MM.1S (cell line): ENCODE data around the gene ELF5.

ENCODE experiments used
- EZH2 ChIP-seq: fragments of 300-600 bp; sonication (generic); optimal IDR thresholded peaks from 2 replicates; pipeline ENCODE3; 2017; ENCODE audit warnings: low read depth, mild to moderate bottlenecking, antibody characterized with exemption, low read length, mixed read lengths
- TF ChIP-seq, protein P1 (sequence below): fragments of 300-600 bp; sonication (generic); IDR thresholded peaks from 2 replicates; pipeline ENCODE4 v1.5.1; 2016; ENCODE audit warnings: antibody characterized with exemption, low read length, mixed read lengths

- TF ChIP-seq EZH2, result no peak
- TF ChIP-seq, protein P1, sequence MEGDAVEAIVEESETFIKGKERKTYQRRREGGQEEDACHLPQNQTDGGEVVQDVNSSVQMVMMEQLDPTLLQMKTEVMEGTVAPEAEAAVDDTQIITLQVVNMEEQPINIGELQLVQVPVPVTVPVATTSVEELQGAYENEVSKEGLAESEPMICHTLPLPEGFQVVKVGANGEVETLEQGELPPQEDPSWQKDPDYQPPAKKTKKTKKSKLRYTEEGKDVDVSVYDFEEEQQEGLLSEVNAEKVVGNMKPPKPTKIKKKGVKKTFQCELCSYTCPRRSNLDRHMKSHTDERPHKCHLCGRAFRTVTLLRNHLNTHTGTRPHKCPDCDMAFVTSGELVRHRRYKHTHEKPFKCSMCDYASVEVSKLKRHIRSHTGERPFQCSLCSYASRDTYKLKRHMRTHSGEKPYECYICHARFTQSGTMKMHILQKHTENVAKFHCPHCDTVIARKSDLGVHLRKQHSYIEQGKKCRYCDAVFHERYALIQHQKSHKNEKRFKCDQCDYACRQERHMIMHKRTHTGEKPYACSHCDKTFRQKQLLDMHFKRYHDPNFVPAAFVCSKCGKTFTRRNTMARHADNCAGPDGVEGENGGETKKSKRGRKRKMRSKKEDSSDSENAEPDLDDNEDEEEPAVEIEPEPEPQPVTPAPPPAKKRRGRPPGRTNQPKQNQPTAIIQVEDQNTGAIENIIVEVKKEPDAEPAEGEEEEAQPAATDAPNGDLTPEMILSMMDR, result no peak
Observed at GRCh38 chr11:34490304-34490703, 23.3 kb downstream of the ELF5 start.
